K562 (cell line): ENCODE data around the gene AIRE. TPM values are rescaled to one million over a fixed set of nuclear protein-coding genes. Genes with fewer than 3 reads are reported as not detected.

Source experiments
- ATAC-seq: fragments of 200-7000 bp; cut with Tn5 transposase; 3 replicates; pipeline ENCODE4 v1.9.1; 2020; ENCODE audit warnings: moderate library complexity
- BruUV-seq: library from RNA; stranded (reverse); fragments of 400-500 nt; replicated peaks from 2 replicates; lab custom pipeline; 2021; lab: Mats Ljungman, UMichigan
- CTCF ChIA-PET: fragments of 300-600 bp; formaldehyde crosslinking; extraction: SDS; loops from one replicate; lab custom pipeline; 2021; ENCODE audit warnings: low intra/inter-chr PET ratio; lab: Yijun Ruan, JAX
- POLR2A ChIA-PET: fragments of 300-600, 350-650 bp; sonication (Branson Sonifier 250); formaldehyde crosslinking; extraction: SDS; loops from one replicate; lab custom pipeline; 2021; ENCODE audit warnings: antibody characterized with exemption, inconsistent platforms; lab: Yijun Ruan, JAX
- DNase-seq, 4 experiments: peaks; one replicate each; pipeline versions ENCODE4 v3.0.0 to v3.0.0-alpha.2; 2011 to 2018; ENCODE audit warnings: low spot score in 3 of 4, mixed read lengths in 3 of 4; ENCODE audit errors: extremely low read depth in 1 of 4
- FAIRE-seq: peaks from 2 replicates; lab custom pipeline; 2011; peaks lifted over from hg19 to GRCh38; lab: Jason Lieb, UNC
- H2AFZ ChIP-seq: 2 replicates; pipeline ENCODE4 v1.6.0; 2011; ENCODE audit warnings: low read depth, low read length, control low read depth, inconsistent platforms
- H3K27ac ChIP-seq: fragments of 200-600 bp; 3 replicates; pipeline ENCODE4 v1.8.0; 2011; ENCODE audit warnings: low read depth, mild to moderate bottlenecking, control low read depth, inconsistent platforms, low read length, moderate library complexity, mixed read lengths; ENCODE audit errors: extremely low read depth
- H3K27me3 ChIP-seq, 2 experiments: fragments of 300-600 bp in 1 of 2; 2 replicates in 1 of 2; 3 replicates in 1 of 2; pipeline versions ENCODE4 v1.6.0 to v1.8.0; 2011; ENCODE audit warnings: inconsistent platforms in 2 of 2, low read length in 2 of 2, mild to moderate bottlenecking in 1 of 2, mixed read lengths in 1 of 2, moderate library complexity in 1 of 2; ENCODE audit not compliant: control insufficient read depth in 2 of 2, insufficient read depth in 2 of 2
- H3K36me3 ChIP-seq: fragments of 300-600 bp; 3 replicates; pipeline ENCODE4 v1.8.0; 2011; ENCODE audit warnings: mild to moderate bottlenecking, low read length, inconsistent platforms; ENCODE audit not compliant: control insufficient read depth, insufficient read depth
- H3K4me1 ChIP-seq, 2 experiments: fragments of 200-600 bp in 1 of 2; replicated peaks in 1 of 2; 2 replicates in 1 of 2; 3 replicates in 1 of 2; pipeline versions ENCODE4 v1.5.1 to v1.8.0; 2011; ENCODE audit warnings: inconsistent platforms in 2 of 2, low read length in 2 of 2, mild to moderate bottlenecking in 1 of 2, mixed read lengths in 1 of 2, moderate library complexity in 1 of 2; ENCODE audit not compliant: control insufficient read depth in 2 of 2, insufficient read depth in 2 of 2
- H3K4me2 ChIP-seq: 2 replicates; pipeline ENCODE4 v1.6.1; 2011; ENCODE audit warnings: low read length, control low read depth, inconsistent platforms, mixed read lengths; ENCODE audit not compliant: insufficient read depth
- H3K4me3 ChIP-seq: fragments of 200-600 bp; sonication (generic), shearing (Covaris generic); 2 replicates; pipeline ENCODE4 v1.5.1; 2016; ENCODE audit warnings: control low read depth, inconsistent platforms
- H3K79me2 ChIP-seq: fragments of 200-600 bp; 3 replicates; pipeline ENCODE4 v1.8.0; 2011; ENCODE audit warnings: low read length, inconsistent platforms; ENCODE audit not compliant: control insufficient read depth, insufficient read depth
- H3K9ac ChIP-seq, 2 experiments: 2 replicates each; pipeline versions ENCODE4 v1.6.0 to v1.6.1; 2011; ENCODE audit warnings: low read depth in 2 of 2, low read length in 2 of 2, control low read depth in 1 of 2, inconsistent platforms in 1 of 2, mild to moderate bottlenecking in 1 of 2, mixed read lengths in 1 of 2; ENCODE audit not compliant: insufficient read depth in 1 of 2
- H3K9me1 ChIP-seq: one replicate; pipeline ENCODE4 v1.6.0; 2011; ENCODE audit warnings: inconsistent platforms, mild to moderate bottlenecking, low read length, moderate library complexity; ENCODE audit not compliant: control insufficient read depth, insufficient read depth
- H3K9me3 ChIP-seq: replicated peaks from 2 replicates; pipeline ENCODE4 v1.5.1; 2011; ENCODE audit warnings: low read depth, low read length, inconsistent platforms; ENCODE audit not compliant: control insufficient read depth, insufficient read depth
- H4K20me1 ChIP-seq: replicated peaks from 2 replicates; pipeline ENCODE4 v1.6.1; 2011; ENCODE audit warnings: low read length, inconsistent platforms, mixed read lengths; ENCODE audit not compliant: control insufficient read depth, insufficient read depth
- CTCFL ChIP-seq: IDR thresholded peaks from 2 replicates; pipeline ENCODE4 v1.6.1; 2011; ENCODE audit warnings: borderline replicate concordance, low read depth, mild to moderate bottlenecking, moderate library complexity, low read length; ENCODE audit not compliant: insufficient read depth, poor library complexity, severe bottlenecking
- FIP1L1 ChIP-seq: fragments of 200-400 bp; formaldehyde crosslinking; IDR thresholded peaks from 2 replicates; pipeline ENCODE4 v1.6.1; 2018; ENCODE audit warnings: mild to moderate bottlenecking, low read depth, low read length; ENCODE audit not compliant: poor library complexity, severe bottlenecking
- GTF2E2 ChIP-seq: fragments of 200-800 bp; sonication (Bioruptor generic); IDR thresholded peaks from 2 replicates; pipeline ENCODE4 v1.6.1; 2016; ENCODE audit warnings: missing genetic modification characterization, missing compliant biosample characterization
- HNRNPUL1 ChIP-seq: fragments of 200-400 bp; formaldehyde crosslinking; IDR thresholded peaks from 2 replicates; pipeline ENCODE4 v1.6.1; 2017; ENCODE audit warnings: low read length
- IRF2 ChIP-seq: sonication (generic); formaldehyde crosslinking; IDR thresholded peaks from 2 replicates; pipeline ENCODE4 v1.8.1; 2022; ENCODE audit warnings: mild to moderate bottlenecking, missing genetic modification reagents
- MAZ ChIP-seq, 2 experiments: fragments of 450-650 bp in 1 of 2; sonication (generic) in 1 of 2; formaldehyde crosslinking; IDR thresholded peaks in 1 of 2; conservative IDR thresholded peaks in 1 of 2; 2 replicates each; pipeline versions ENCODE4 v1.4.0 to v1.5.0; 2020; ENCODE audit warnings: mild to moderate bottlenecking in 1 of 2, missing genetic modification reagents in 1 of 2
- MECOM ChIP-seq: fragments of 250-450 bp; sonication (Bioruptor Pico); IDR thresholded peaks from 2 replicates; pipeline ENCODE4 v1.8.0; 2022; ENCODE audit warnings: inconsistent platforms
- POLR2A ChIP-seq: fragments of 450-650 bp; conservative IDR thresholded peaks from 2 replicates; pipeline ENCODE4 v1.6.1; 2016
- POLR3A ChIP-seq: IDR thresholded peaks from 2 replicates; pipeline ENCODE4 v1.6.1; 2011; ENCODE audit warnings: borderline replicate concordance, mild to moderate bottlenecking, moderate library complexity; ENCODE audit not compliant: insufficient read length, insufficient read depth; ENCODE audit errors: extremely low read depth
- PYGO2 ChIP-seq: fragments of 450-650 bp; IDR thresholded peaks from 2 replicates; pipeline ENCODE4 v1.6.1; 2016; ENCODE audit warnings: mild to moderate bottlenecking, missing genetic modification characterization, moderate library complexity, missing compliant biosample characterization
- ZBTB33 ChIP-seq: sonication (generic); formaldehyde crosslinking; IDR thresholded peaks from 2 replicates; pipeline ENCODE4 v1.8.1; 2023; ENCODE audit warnings: mild to moderate bottlenecking, missing genetic modification reagents
- ZKSCAN3 ChIP-seq: fragments of 250-450 bp; sonication (Bioruptor Pico); IDR thresholded peaks from 2 replicates; pipeline ENCODE4 v1.4.0; 2020
- ZKSCAN8 ChIP-seq: fragments of 200-800 bp; sonication (Bioruptor generic); IDR thresholded peaks from 2 replicates; pipeline ENCODE4 v1.6.1; 2016; ENCODE audit warnings: missing genetic modification characterization, missing compliant biosample characterization
- ZNF311 ChIP-seq: fragments of 250-450 bp; sonication (Bioruptor Pico); IDR thresholded peaks from 2 replicates; pipeline ENCODE4 v1.4.0; 2020; ENCODE audit warnings: mild to moderate bottlenecking, moderate library complexity
- ZNF347 ChIP-seq: fragments of 450-650 bp; formaldehyde crosslinking; IDR thresholded peaks from 2 replicates; pipeline ENCODE4 v1.4.0; 2020; ENCODE audit warnings: low read depth, mild to moderate bottlenecking, moderate library complexity
- ZNF75A ChIP-seq: fragments of 450-650 bp; formaldehyde crosslinking; IDR thresholded peaks from 2 replicates; pipeline ENCODE4 v1.4.0; 2020; ENCODE audit warnings: mild to moderate bottlenecking
- ZNF764 ChIP-seq: fragments of 250-450 bp; sonication (Bioruptor Pico); IDR thresholded peaks from 2 replicates; pipeline ENCODE4 v1.4.0; 2020; ENCODE audit warnings: low read depth, mild to moderate bottlenecking, moderate library complexity
- WGBS: fragments of 100-300 bp; shearing (Covaris generic); methylation state at CpG from one replicate; pipeline ENCODE4 v1.1.6; 2016; ENCODE audit warnings: low coverage, mixed read lengths; ENCODE audit not compliant: insufficient coverage; ENCODE audit errors: missing lambda C conversion rate; 5-methylcytosine and 5-hydroxymethylcytosine counted together
- in situ Hi-C: fragments of 300-500 bp; cut with MboI; formaldehyde crosslinking; loops from 4 replicates; pipeline ENCODE4 v1.15.0; 2018; ENCODE audit warnings: inconsistent platforms, mixed read lengths
- intact Hi-C: fragments of 100-400 bp; cut with micrococcal nuclease; formaldehyde crosslinking; loops from 2 replicates; pipeline ENCODE4 v1.14.2; 2022
- polyA plus RNA-seq, 8 experiments: library from polyadenylated mRNA; depleted of rRNA in 4 of 8; stranded (reverse) in 5 of 8; unstranded in 3 of 8; fragments of >200 nt; fragmentation: Nextera tagmentation in 2 of 8; fragmentation: Illumina TruSeq in 1 of 8; extraction: Ambion mirVana in 2 of 8; extraction: Trizol in 1 of 8; gene quantifications; 2 replicates each; pipeline versions ENCODE4 v1.2.1 to v1.2.3, GENCODE V29; 2011 to 2014; ENCODE audit warnings: inconsistent platforms in 1 of 8, missing spikeins in 1 of 8
- total RNA-seq, 7 experiments: library from RNA; depleted of rRNA in 6 of 7; stranded (reverse); fragments of >200 nt in 6 of 7; fragmentation: Illumina TruSeq in 2 of 7; extraction: Trizol in 2 of 7; gene quantifications; 2 replicates each; pipeline versions ENCODE4 v1.2.1 to v1.2.3, GENCODE V29; 2011 to 2021; ENCODE audit warnings: low replicate concordance in 1 of 7

The AIRE gene
- total and polyA plus RNA-seq, 9 of the 15 experiments (the other 6 are each of a cell fraction or from before 2014, with no cell fraction given): 0.01 TPM; not detected in 8

GRCh38 chr21:44275041-44275440, 10.6 kb upstream of the AIRE start:
- Histone ChIP-seq H3K27me3 (peaks cover 46 to 59% of the 10 kb centered on the region in 2 experiments), H3K4me1 (peaks cover 0 to 16% of the 10 kb centered on the region in 2 experiments; a peak in 1 of 5 replicates), H2AFZ (no peak overlapping the region), H3K9me3 (no peaks in the 10 kb centered on the region), H3K4me2 (no peak overlapping the region), H3K27ac (no peak overlapping the region), H3K4me3 (no peak overlapping the region), H4K20me1 (no peaks in the 10 kb centered on the region; the same call in 1 of the 2 replicates), H3K36me3 (no peaks in the 10 kb centered on the region), H3K9me1 (no peaks in the 10 kb centered on the region), H3K9ac (no peak overlapping the region), H3K79me2 (no peaks in the 10 kb centered on the region)
- in situ Hi-C loops: loop anchor here (25.0 kb wide), 1 partner anchor 113 kb away; no protein-coding TSS in a partner anchor
- FAIRE-seq (no peak), ATAC-seq (no peak), DNase-seq (no peak)
- 0% methylated on average over 5 of the region's 5 CpGs for WGBS
- intact Hi-C loops: no loop called here
- CTCF ChIA-PET: no interaction called here
- POLR2A ChIA-PET: no interaction called here
- no TSS peak for BruUV-seq
- no peak for TF ChIP-seq CTCFL
- TF ChIP-seq ZNF75A (CRISPR knock-in tag): no peak
- TF ChIP-seq ZKSCAN8: no peak
- TF ChIP-seq POLR2A: no peak
- no peak for TF ChIP-seq PYGO2 (tag)
- no peak for TF ChIP-seq FIP1L1
- no peak for TF ChIP-seq MAZ (CRISPR knock-in tag; conservative IDR thresholded peaks at IDR 0.05 in 1 of 2, IDR thresholded peaks at IDR 0.05 in 1 of 2)
- no peak for TF ChIP-seq HNRNPUL1
- TF ChIP-seq POLR3A: no peak
- TF ChIP-seq ZKSCAN3 (CRISPR knock-in tag): no peak
- no peak for TF ChIP-seq MECOM (CRISPR knock-in tag)
- no peak for TF ChIP-seq ZBTB33 (CRISPR knock-in tag)
- no peak for TF ChIP-seq ZNF311 (CRISPR knock-in tag)
- no peak for TF ChIP-seq ZNF764 (CRISPR knock-in tag)
- no peak for TF ChIP-seq IRF2
- TF ChIP-seq ZNF347 (CRISPR knock-in tag): no peak
- no peak for TF ChIP-seq GTF2E2 (tag)
